22Rv1 (cell line): Measurements from ENCODE around the gene BAHCC1.

Experiments used
- ZFX ChIP-seq: fragments of 450-650 bp; IDR thresholded peaks from 2 replicates; pipeline ENCODE4 v1.6.1; 2017; ENCODE audit warnings: antibody characterized with exemption, borderline replicate concordance
- TF ChIP-seq, protein P1 (sequence below): fragments of 450-650 bp; IDR thresholded peaks from 2 replicates; pipeline ENCODE4 v1.5.1; 2017; ENCODE audit warnings: mild to moderate bottlenecking

DNA sequence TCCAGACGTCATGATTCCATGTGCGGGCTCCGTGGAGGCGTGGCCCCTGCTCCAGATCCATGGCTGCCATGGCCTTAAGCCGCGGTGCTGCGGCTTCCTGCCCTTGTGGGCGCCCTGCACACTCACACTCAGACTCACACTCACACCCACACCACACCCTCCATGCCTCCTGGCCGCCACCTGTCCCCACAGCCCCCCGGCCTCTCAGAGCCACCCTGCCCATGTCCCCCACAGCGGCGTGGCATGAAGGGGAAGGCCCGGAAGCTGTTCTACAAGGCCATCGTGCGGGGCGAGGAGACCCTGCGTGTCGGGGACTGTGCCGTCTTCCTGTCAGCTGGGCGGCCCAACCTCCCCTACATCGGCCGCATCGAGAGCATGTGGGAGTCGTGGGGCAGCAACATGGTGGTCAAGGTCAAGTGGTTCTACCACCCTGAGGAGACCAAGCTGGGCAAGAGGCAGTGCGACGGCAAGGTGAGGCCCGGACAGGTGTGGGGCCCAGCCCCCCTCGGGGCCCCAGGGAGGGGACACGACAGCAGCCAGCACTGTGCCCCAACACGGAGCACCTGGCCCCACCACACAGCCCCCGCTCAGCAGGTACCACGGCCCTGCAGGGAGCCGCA is 67.4 kb downstream of the BAHCC1 start:
- TF ChIP-seq, protein P1, sequence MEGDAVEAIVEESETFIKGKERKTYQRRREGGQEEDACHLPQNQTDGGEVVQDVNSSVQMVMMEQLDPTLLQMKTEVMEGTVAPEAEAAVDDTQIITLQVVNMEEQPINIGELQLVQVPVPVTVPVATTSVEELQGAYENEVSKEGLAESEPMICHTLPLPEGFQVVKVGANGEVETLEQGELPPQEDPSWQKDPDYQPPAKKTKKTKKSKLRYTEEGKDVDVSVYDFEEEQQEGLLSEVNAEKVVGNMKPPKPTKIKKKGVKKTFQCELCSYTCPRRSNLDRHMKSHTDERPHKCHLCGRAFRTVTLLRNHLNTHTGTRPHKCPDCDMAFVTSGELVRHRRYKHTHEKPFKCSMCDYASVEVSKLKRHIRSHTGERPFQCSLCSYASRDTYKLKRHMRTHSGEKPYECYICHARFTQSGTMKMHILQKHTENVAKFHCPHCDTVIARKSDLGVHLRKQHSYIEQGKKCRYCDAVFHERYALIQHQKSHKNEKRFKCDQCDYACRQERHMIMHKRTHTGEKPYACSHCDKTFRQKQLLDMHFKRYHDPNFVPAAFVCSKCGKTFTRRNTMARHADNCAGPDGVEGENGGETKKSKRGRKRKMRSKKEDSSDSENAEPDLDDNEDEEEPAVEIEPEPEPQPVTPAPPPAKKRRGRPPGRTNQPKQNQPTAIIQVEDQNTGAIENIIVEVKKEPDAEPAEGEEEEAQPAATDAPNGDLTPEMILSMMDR = no peak
- TF ChIP-seq ZFX = no peak
